Mesenteric fat pad (tissue), 1 donor: Measurements from ENCODE around the gene FAAP20. TPM values are rescaled to one million over a fixed set of nuclear protein-coding genes. Genes with fewer than 3 reads are reported as not detected.
"Not testable (repeated sequence)": the region's sequence is repeated elsewhere in the genome, so short reads cannot be mapped to it uniquely, and the experiment has no call there.

Source experiments
- DNase-seq: peaks from one replicate; pipeline ENCODE4 v3.0.0-alpha.2; 2020; ENCODE audit warnings: low spot score
- total RNA-seq: library from RNA; stranded (reverse); fragmentation: NEBNext Ultra II Directional; extraction: Animal tissue kit (Norgen Biotek cat#: 25700); gene quantifications from one replicate; pipeline ENCODE4 v1.2.1, GENCODE V29; 2021
- donor health status: DM: yes; HTN: yes; CAD: no.

FAAP20 gene
- total RNA-seq, 1 donor from 2014 or later = 42.6 TPM

- no peak for DNase-seq
Observed at GRCh38 chr1:2163205-2163604, 31.4 kb downstream of the FAAP20 start.

DNA sequence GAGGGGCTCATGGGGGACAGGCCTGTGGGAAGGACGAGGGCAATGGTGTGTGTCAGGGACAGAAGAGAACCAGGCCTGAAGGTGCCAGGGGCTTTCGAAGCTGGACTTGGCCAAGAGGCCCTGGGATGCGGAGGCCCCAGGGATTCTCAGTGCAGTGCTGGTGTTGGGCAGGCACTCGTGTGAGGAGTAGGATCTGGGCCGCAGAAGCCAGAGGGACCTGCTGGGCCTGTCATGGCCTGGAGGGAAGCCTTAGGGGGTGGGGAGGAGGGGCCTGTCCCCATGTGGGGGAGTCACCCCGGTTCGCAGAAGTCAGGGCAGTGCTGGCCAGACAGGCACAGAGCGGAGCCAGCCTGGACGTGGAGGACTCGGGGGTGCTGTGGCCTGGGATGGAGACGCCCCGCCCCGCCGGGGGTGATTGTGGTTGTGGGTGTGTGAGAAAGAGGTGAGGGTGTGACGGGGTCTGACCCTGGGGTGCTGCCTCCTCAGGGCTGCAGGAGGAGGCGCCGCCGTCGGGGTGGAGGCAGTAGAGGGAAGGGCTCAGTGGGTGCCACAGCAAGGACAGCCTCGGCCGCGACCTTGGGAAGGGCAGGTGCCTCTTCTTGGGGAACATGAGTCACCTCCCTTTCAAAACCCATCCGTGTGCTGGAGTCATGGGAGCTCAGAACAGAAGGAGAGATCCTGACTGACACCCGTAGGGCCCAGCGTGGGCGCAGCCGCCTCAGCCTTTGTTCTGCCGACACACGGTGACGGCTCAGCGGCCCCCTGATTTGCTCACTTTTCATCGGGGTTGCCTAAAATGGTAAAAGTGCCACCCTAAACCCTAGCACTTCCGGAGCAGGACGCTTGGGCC lies 33.9 kb downstream of the FAAP20 start:
- DNase-seq = no peak

- DNase-seq = no peak
Observed at GRCh38 chr1:2159124-2159523, 35.4 kb downstream of the FAAP20 start.

- no peak for DNase-seq
Observed at GRCh38 chr1:2158272-2158671, 36.3 kb downstream of the FAAP20 start.

DNA sequence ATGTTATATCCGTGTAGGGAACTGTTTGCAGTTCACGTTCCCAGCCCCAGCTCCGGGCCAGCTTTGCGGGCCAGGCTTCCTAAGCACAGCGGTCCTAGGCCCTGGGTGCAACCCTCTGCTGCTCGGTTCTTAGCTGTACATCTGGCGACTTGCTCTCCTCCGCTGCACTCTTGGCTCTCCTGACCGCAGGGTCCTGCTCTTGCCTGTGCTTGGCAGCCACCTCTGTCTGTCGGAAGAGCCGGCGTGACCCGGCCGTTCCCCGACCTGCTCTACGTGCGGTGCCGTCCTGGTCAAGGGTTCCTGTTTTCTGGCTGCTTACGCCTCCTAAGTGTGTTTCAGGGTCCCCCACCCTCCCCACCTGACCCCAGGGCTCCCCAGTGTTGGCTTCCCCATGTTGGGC lies 36.7 kb downstream of the FAAP20 start:
- DNase-seq = no peak

GRCh38 chr1:2156866-2157265 lies 37.7 kb downstream of the FAAP20 start:
- DNase-seq = no peak

DNA sequence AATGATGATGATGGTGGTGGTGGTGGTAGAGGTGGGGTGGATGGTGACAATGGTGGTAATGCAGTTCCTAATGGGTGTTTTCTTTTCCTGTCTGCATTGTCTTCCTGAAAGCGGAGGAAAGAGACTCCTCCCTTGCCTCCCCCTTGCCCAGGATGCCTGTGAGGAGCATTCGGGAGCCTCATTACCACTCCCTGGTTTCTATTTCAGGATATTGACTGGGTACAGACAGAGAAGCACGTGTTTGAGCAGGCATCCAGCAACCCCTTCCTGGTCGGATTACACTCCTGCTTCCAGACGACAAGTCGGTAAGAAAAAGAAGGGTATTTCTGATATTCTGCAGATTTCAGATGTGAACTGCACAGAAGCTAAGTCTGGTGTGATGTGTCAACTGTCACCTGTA lies 38.8 kb downstream of the FAAP20 start:
- DNase-seq = no peak

GRCh38 chr1:2155147-2155598 lies 39.4 kb downstream of the FAAP20 start:
- DNase-seq = no peak

DNA sequence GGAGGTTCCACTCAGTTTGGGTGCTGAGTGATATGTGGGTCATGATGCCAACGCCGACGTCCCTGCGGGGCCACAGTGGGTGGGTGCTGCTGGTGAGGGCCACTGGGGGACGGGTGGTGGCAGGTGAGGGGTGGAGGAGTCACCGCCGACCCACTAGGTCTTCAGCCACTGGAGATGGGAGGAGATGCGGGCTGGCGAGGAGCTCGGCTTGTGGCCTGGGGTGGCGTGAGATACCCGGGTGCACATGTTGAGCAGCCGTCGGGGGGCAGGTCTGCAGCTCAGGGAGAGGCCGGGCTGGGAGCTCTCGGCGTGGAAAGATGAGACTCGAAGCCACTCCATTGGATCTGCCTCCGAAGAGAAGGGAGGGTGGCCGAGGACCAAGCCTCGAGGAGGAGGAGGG lies 40.5 kb downstream of the FAAP20 start:
- DNase-seq = no peak

- no peak for DNase-seq
Observed at GRCh38 chr1:2152954-2153353, 41.6 kb downstream of the FAAP20 start.

GRCh38 chr1:2151911-2152310 lies 42.7 kb downstream of the FAAP20 start:
- DNase-seq = no peak

- DNase-seq = no peak
Observed at GRCh38 chr1:2151252-2151651, 43.3 kb downstream of the FAAP20 start.

DNA sequence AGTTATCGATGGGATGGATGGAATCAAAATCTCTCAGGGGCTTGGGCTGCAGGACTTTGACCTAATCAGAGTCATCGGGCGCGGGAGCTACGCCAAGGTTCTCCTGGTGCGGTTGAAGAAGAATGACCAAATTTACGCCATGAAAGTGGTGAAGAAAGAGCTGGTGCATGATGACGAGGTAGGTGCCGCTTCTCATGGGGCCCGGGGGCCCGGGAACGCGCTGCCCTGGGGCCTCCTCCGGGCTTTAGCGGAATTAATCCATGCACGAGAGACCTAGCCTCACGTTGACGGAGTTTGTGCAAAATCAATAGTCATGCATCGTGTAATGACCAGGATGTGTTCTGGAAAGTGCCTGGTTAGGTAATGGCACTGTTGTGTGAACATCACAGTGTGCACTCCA lies 43.8 kb downstream of the FAAP20 start:
- DNase-seq = no peak

GRCh38 chr1:2148691-2149090 lies 45.9 kb downstream of the FAAP20 start:
- no peak for DNase-seq

- DNase-seq = not testable (repeated sequence)
Observed at GRCh38 chr1:2147869-2148268, 46.7 kb downstream of the FAAP20 start.

GRCh38 chr1:2146836-2147517 lies 47.6 kb downstream of the FAAP20 start:
- DNase-seq = no peak

DNA sequence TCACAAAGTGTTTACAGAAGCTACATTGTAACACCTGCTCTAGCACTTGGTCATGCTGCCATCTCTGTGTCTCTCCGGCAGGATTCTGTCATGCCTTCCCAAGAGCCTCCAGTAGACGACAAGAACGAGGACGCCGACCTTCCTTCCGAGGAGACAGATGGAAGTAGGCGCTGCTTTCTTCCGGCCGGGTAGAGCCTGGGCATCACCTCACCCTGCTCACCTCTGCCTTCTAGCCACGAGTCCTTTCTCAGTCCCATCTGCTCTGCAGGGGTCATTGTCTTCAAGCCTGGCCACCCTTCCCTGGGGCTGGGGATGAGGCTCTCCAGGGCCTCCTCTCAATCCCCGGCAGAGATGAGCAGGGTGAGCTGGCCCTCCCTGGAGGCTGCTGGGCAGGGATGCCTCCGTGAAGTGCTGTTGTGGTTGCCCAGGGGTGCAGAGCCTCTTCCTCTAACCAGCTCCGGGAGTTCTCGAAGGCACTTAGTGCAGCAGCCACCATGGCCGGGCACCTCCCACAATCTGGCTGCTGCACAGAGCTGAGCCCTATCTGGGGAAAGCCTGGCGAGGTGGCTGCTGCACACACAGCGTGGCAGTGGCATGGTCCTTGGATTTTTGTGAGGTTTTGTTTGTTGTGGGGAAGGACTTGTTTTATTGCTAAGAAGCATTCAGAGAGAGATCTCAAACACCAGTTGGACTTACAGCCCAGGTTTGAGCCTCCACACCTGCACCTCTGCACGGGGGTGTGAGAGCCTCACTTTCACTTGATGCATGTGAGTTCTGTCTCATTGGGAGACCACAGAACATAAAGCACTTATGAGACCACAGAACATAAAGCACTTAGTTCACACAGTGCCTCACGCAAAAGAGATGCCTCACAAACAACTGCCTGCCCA lies 48.4 kb downstream of the FAAP20 start:
- DNase-seq = no peak

GRCh38 chr1:2144501-2145090 lies 50.0 kb downstream of the FAAP20 start:
- no peak for DNase-seq

DNA sequence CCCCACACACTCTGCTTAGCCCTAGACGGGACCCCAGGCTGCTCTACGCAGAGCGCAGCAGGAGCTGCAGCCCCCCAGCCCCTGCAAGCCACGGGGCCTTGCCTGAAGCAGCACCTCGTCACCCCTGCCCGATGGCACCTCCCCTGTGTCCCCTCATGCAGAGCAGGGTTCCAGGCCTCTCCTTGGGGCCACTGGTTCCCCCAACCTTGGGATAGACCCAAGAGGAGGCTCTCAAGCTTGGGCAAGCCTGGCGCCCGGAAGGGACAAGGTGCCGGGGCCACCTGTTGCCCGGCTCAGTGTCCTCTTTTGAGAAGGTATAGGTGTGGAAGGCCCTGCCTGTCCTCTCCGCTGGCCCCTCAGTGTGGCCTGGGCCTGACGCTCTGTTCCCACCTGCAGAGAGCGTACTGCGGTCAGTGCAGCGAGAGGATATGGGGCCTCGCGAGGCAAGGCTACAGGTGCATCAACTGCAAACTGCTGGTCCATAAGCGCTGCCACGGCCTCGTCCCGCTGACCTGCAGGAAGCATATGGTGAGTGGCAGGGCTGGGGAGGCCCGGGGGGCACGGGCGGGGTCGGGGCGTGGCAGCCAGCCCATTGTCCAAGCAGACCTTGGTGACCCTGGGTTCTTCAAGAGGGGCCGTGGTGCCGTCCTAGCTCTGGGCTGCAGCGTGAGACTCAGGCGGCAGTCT lies 50.6 kb downstream of the FAAP20 start:
- no peak for DNase-seq

GRCh38 chr1:2141025-2141424 lies 53.5 kb downstream of the FAAP20 start:
- DNase-seq = no peak
